Mesendoderm (in vitro differentiated cells): ENCODE measurements around the gene OTOS.
A peak's percentile ranks its signal among the peaks of the same experiment; 100 is the strongest.

Source experiments
- DNase-seq: peaks from one replicate; pipeline ENCODE4 v3.0.0; 2013
- H2AK5ac ChIP-seq: 2 replicates; pipeline ENCODE4 v1.6.1; 2013; ENCODE audit warnings: low read length, inconsistent platforms
- H2BK120ac ChIP-seq: 2 replicates; pipeline ENCODE4 v1.6.1; 2013; ENCODE audit warnings: low read depth, mild to moderate bottlenecking, low read length, moderate library complexity, mixed read lengths
- H2BK15ac ChIP-seq: replicated peaks from 2 replicates; pipeline ENCODE4 v1.6.1; 2013; ENCODE audit warnings: low read depth, mild to moderate bottlenecking, moderate library complexity
- H2BK5ac ChIP-seq: 2 replicates; pipeline ENCODE4 v1.6.1; 2013; ENCODE audit warnings: low read length, inconsistent platforms
- H3K18ac ChIP-seq: 2 replicates; pipeline ENCODE4 v1.6.1; 2013; ENCODE audit warnings: mild to moderate bottlenecking, low read length, mixed read lengths
- H3K23ac ChIP-seq: one replicate; pipeline ENCODE4 v1.6.1; 2013; ENCODE audit warnings: low read length
- H3K27ac ChIP-seq: 2 replicates; pipeline ENCODE4 v1.5.1; 2013; ENCODE audit warnings: low read depth, mild to moderate bottlenecking, inconsistent platforms, low read length, moderate library complexity
- H3K27me3 ChIP-seq: 2 replicates; pipeline ENCODE4 v1.6.1; 2013; ENCODE audit warnings: low read length, control low read depth, mild to moderate bottlenecking, inconsistent platforms; ENCODE audit not compliant: insufficient read depth, poor library complexity
- H3K36me3 ChIP-seq: 2 replicates; pipeline ENCODE4 v1.6.1; 2013; ENCODE audit warnings: low read length, inconsistent platforms; ENCODE audit not compliant: control insufficient read depth, insufficient read depth
- H3K4ac ChIP-seq: one replicate; pipeline ENCODE4 v1.6.1; 2013; ENCODE audit warnings: low read depth, mild to moderate bottlenecking, low read length, moderate library complexity
- H3K4me1 ChIP-seq: 2 replicates; pipeline ENCODE4 v1.6.1; 2013; ENCODE audit warnings: low read depth, low read length, inconsistent platforms; ENCODE audit not compliant: control insufficient read depth
- H3K4me2 ChIP-seq: 2 replicates; pipeline ENCODE4 v1.6.1; 2013; ENCODE audit warnings: low read length
- H3K4me3 ChIP-seq: 2 replicates; pipeline ENCODE4 v1.5.1; 2013; ENCODE audit warnings: mild to moderate bottlenecking, low read length
- H3K56ac ChIP-seq: one replicate; pipeline ENCODE4 v1.6.1; 2013; ENCODE audit warnings: low read length
- H3K79me1 ChIP-seq: 2 replicates; pipeline ENCODE4 v1.6.1; 2013; ENCODE audit warnings: low read length, inconsistent platforms
- H3K79me2 ChIP-seq: 2 replicates; pipeline ENCODE4 v1.6.1; 2013; ENCODE audit warnings: mild to moderate bottlenecking, low read length; ENCODE audit not compliant: control insufficient read depth, insufficient read depth
- H3K9ac ChIP-seq: 2 replicates; pipeline ENCODE4 v1.6.1; 2013; ENCODE audit warnings: low read length, inconsistent platforms
- H4K5ac ChIP-seq: one replicate; pipeline ENCODE4 v1.6.1; 2013; ENCODE audit warnings: low read length
- H4K8ac ChIP-seq: one replicate; pipeline ENCODE4 v1.6.1; 2013; ENCODE audit warnings: low read depth, mild to moderate bottlenecking, control low read depth, low read length, moderate library complexity
- WGBS: extraction: QIAGEN DNeasy Blood & Tissue Kit; methylation state at CpG from one replicate; pipeline ENCODE4 v1.1.7; 2013; ENCODE audit warnings: low lambda C conversion rate, missing lambda C conversion rate; ENCODE audit not compliant: insufficient coverage; ENCODE audit errors: extremely low coverage; 5-methylcytosine and 5-hydroxymethylcytosine counted together

OTOS gene

DNA sequence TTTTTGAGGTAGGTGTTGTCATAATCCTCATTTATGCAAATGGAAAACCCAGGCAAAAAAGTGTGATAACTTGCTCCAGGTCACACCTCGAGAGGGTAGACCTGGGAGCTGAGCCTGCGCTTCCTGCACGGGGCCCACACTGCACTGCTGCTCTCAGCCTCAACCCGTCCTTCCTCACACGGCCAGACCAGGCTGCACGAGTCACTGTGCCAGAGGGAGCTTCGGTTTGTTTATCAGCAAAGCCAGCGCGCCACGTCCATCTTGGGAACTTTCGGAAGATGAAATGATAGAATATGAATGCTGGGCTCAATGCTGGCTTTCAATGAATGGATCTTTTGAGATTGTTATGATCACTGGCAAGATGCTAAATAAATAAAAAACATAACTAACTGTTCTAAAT is 18.8 kb downstream of the OTOS start:
- H3K18ac ChIP-seq, result no peak overlapping the region
- DNase-seq, result no peak
- no peak overlapping the region for H4K8ac ChIP-seq
- no peak overlapping the region for H2BK5ac ChIP-seq
- WGBS, result no CpG with 5 or more reads among the region's 11 CpGs
- H3K4me1 ChIP-seq, result no peaks in the 10 kb centered on the region
- H3K9ac ChIP-seq, result no peak overlapping the region
- no peak overlapping the region for H3K4ac ChIP-seq
- H3K27ac ChIP-seq, result no peak overlapping the region
- H2AK5ac ChIP-seq, result no peak overlapping the region
- H4K5ac ChIP-seq, result no peak overlapping the region
- no peak overlapping the region for H2BK15ac ChIP-seq
- H3K79me1 ChIP-seq, result no peaks in the 10 kb centered on the region
- no peak overlapping the region for H3K56ac ChIP-seq
- H3K36me3 ChIP-seq, result no peaks in the 10 kb centered on the region
- H3K27me3 ChIP-seq, result no peaks in the 10 kb centered on the region
- H3K4me3 ChIP-seq, result no peak overlapping the region
- H3K23ac ChIP-seq, result no peak overlapping the region
- no peaks in the 10 kb centered on the region for H3K79me2 ChIP-seq
- no peak overlapping the region for H2BK120ac ChIP-seq
- H3K4me2 ChIP-seq, result no peak overlapping the region

- Histone ChIP-seq H3K4me2 (no peak overlapping the region), H2BK5ac (no peak overlapping the region), H3K18ac (no peak overlapping the region), H3K36me3 (no peaks in the 10 kb centered on the region), H2AK5ac (no peak overlapping the region), H3K23ac (no peak overlapping the region), H3K4me3 (no peak overlapping the region), H3K56ac (no peak overlapping the region), H3K79me1 (no peaks in the 10 kb centered on the region), H3K79me2 (no peaks in the 10 kb centered on the region), H3K27me3 (no peaks in the 10 kb centered on the region), H3K4ac (no peak overlapping the region), H3K9ac (no peak overlapping the region), H2BK120ac (no peak overlapping the region), H3K27ac (no peak overlapping the region), H4K8ac (no peak overlapping the region), H3K4me1 (no peaks in the 10 kb centered on the region), H4K5ac (no peak overlapping the region), H2BK15ac (no peak overlapping the region)
- no peak for DNase-seq
- no CpG with 5 or more reads among the region's 4 CpGs for WGBS
Observed at GRCh38 chr2:240121190-240121589, 19.3 kb downstream of the OTOS start.

- Histone ChIP-seq H3K4me2 (no peak overlapping the region), H3K18ac (no peak overlapping the region), H3K79me2 (no peaks in the 10 kb centered on the region), H2BK120ac (no peak overlapping the region), H3K56ac (no peak overlapping the region), H3K4ac (no peak overlapping the region), H3K27ac (no peak overlapping the region), H3K79me1 (no peaks in the 10 kb centered on the region), H2AK5ac (no peak overlapping the region), H3K9ac (no peak overlapping the region), H2BK5ac (no peak overlapping the region), H3K4me3 (no peak overlapping the region), H3K36me3 (no peaks in the 10 kb centered on the region), H4K8ac (no peak overlapping the region), H3K23ac (no peak overlapping the region), H3K4me1 (no peaks in the 10 kb centered on the region), H3K27me3 (no peaks in the 10 kb centered on the region), H2BK15ac (no peak overlapping the region), H4K5ac (no peak overlapping the region)
- no CpG with 5 or more reads among the region's 6 CpGs for WGBS
- DNase-seq, result no peak
Observed at GRCh38 chr2:240114233-240114632, 26.2 kb downstream of the OTOS start.

GRCh38 chr2:240112914-240113690 is 27.4 kb downstream of the OTOS start:
- no peak overlapping the region for H2AK5ac ChIP-seq
- no peaks in the 10 kb centered on the region for H3K79me1 ChIP-seq
- no peaks in the 10 kb centered on the region for H3K79me2 ChIP-seq
- no peak overlapping the region for H4K5ac ChIP-seq
- no peak overlapping the region for H3K4me3 ChIP-seq
- H3K4me1 ChIP-seq, result no peaks in the 10 kb centered on the region
- no peaks in the 10 kb centered on the region for H3K36me3 ChIP-seq
- H3K27me3 ChIP-seq, result no peaks in the 10 kb centered on the region
- no peak overlapping the region for H3K27ac ChIP-seq
- no peak overlapping the region for H2BK120ac ChIP-seq
- no peak overlapping the region for H4K8ac ChIP-seq
- H3K23ac ChIP-seq, result no peak overlapping the region
- no CpG with 5 or more reads among the region's 5 CpGs for whole genome bisulfite sequencing
- H3K4me2 ChIP-seq, result no peak overlapping the region
- H3K18ac ChIP-seq, result no peak overlapping the region
- H3K9ac ChIP-seq, result no peak overlapping the region
- no peak overlapping the region for H2BK5ac ChIP-seq
- no peak overlapping the region for H3K56ac ChIP-seq
- no peak overlapping the region for H2BK15ac ChIP-seq
- H3K4ac ChIP-seq, result no peak overlapping the region
- DNase-seq, result peak; percentile 11

GRCh38 chr2:240111253-240111652 is 29.2 kb downstream of the OTOS start:
- Histone ChIP-seq H2BK15ac (no peak overlapping the region), H4K5ac (no peak overlapping the region), H3K4ac (no peak overlapping the region), H3K27ac (no peak overlapping the region), H3K4me3 (no peak overlapping the region), H3K27me3 (no peaks in the 10 kb centered on the region), H4K8ac (no peak overlapping the region), H3K4me1 (no peaks in the 10 kb centered on the region), H3K9ac (no peak overlapping the region), H3K79me1 (no peaks in the 10 kb centered on the region), H3K23ac (no peak overlapping the region), H3K56ac (no peak overlapping the region), H3K36me3 (no peaks in the 10 kb centered on the region), H2BK120ac (no peak overlapping the region), H2AK5ac (no peak overlapping the region), H3K4me2 (no peak overlapping the region), H3K18ac (no peak overlapping the region), H3K79me2 (no peaks in the 10 kb centered on the region), H2BK5ac (no peak overlapping the region)
- DNase-seq, result no peak
- no CpG with 5 or more reads among the region's 10 CpGs for WGBS

- no peak overlapping the region for H2AK5ac ChIP-seq
- H3K4ac ChIP-seq, result no peak overlapping the region
- H4K5ac ChIP-seq, result no peak overlapping the region
- H3K18ac ChIP-seq, result no peak overlapping the region
- no peak overlapping the region for H3K23ac ChIP-seq
- H4K8ac ChIP-seq, result no peak overlapping the region
- no peak for DNase-seq
- no peak overlapping the region for H3K27ac ChIP-seq
- no peak overlapping the region for H3K4me3 ChIP-seq
- H3K27me3 ChIP-seq, result no peaks in the 10 kb centered on the region
- WGBS, result no CpG with 5 or more reads among the region's 11 CpGs
- no peak overlapping the region for H3K4me2 ChIP-seq
- no peaks in the 10 kb centered on the region for H3K36me3 ChIP-seq
- no peak overlapping the region for H2BK15ac ChIP-seq
- no peaks in the 10 kb centered on the region for H3K79me1 ChIP-seq
- H3K4me1 ChIP-seq, result no peaks in the 10 kb centered on the region
- no peak overlapping the region for H3K56ac ChIP-seq
- no peak overlapping the region for H2BK5ac ChIP-seq
- no peak overlapping the region for H2BK120ac ChIP-seq
- H3K9ac ChIP-seq, result no peak overlapping the region
- no peaks in the 10 kb centered on the region for H3K79me2 ChIP-seq
Observed at GRCh38 chr2:240109386-240109785, 31.1 kb downstream of the OTOS start.
